NCI-H69 (cell line): ENCODE data around the gene PPP1R3G.

Experiments used
- DNase-seq: peaks from one replicate; lab custom pipeline; 2025; lab: John Stamatoyannopoulos, UW

PPP1R3G gene

DNA sequence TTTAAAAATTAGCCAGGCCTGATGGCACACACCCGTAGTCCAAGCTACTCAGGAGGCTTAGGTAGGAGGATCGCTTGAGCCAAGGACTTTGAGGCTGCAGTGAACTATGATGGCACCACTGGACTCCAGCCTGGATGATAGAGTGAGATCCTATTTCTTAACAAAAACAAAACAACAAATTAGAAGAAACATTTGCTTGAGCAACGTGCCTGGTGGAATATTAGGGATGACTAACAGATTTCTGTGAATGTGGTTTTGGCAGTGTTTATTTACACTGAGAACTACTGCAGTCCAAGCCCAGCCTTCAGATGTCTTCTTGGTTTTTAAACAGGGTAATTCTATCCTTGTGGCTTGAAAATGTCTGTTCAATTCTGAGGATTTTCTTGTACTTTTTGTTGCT is 9.2 kb downstream of the PPP1R3G start:
- DNase-seq: no peak

DNA sequence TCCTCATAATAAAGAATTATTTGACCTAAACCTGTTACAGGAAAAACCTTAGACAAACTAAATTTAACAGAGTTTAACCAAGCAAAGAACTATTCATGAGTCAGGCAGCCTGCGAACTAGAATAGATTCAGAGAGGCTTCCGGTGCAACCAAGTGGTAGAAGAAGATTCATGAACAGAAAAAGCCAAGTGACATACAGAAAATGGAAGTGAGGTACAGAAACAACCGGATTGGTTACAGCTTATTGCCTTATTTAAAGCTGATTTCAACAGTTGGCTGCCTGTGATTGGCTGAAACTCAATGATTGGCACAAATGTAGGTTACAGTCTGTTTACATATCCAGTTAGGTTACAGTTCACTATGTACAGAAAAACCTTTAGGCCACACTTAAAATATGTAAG is 10.1 kb downstream of the PPP1R3G start:
- no peak for DNase-seq

DNA sequence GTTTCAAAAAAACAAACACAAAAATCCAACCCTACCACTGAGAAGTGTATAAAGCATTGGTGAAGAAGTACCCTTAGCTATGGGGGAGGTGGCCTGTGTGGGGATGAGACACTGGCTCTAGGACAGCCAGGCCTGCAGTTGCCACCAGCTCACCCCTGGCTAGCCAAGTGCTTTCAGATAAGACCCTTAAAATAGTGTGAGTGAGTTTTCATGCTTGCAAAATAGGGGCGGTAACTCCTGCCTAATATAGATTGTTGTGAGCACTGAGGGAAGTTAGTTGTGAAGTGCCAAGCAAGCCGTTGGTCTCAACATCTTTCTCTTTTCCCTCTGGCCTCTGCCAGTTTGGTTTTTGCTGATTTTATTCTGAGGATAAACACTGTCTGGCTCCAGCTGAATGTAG is 11.3 kb downstream of the PPP1R3G start:
- no peak for DNase-seq

DNA sequence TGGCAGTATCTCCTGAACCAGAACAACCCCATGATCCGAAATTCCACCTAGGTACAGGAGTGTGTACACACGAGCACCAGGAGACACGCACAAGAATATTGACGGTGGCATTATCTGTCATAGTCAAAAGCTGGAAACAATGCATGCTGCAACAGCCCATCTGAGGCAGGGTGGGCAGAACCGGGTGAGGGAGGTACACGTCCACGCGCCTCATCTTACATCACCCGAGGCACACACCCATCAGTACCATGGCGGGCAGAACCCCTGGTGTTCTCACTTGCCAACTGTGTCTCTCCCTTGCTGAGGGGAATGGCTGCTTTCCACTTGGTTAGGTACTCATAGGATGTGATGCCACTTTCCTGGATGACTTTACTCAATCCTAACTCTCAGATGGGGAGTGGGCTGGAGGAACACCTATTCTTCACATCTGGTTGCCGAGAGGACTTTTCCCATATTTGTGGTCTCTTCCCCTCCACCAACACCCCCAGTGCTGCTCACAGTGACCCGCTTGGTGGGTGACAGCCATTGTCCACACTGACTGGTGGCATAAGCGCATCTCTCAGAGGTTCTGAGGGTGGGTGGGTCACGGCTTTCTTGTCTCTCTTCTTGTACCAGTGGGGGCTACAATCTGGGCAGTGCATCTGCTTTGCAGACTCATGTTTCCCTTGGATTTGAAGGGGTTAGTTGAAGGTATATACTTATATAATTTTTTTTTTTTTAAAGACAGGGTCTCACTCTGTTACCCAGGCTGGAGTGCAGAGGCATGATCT is 13.5 kb downstream of the PPP1R3G start:
- no peak for DNase-seq

DNA sequence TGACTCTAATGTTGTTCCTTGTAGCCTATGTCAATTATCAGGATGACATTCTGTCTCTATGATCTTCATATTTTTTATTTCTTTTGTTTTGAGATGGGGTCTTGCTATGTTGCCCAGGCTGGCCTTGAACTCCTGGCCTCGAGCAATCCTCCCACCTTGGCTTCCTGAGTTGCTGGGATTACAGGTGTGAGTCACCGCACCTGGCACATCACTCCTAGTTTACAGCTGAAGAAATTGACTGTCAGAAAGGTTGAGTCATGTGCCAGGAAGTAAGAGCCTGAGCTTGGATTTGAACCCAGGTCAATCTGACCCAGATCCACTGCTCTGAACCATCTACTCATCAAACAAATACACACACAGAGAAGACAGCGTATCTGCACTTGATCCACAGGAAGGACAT is 14.4 kb downstream of the PPP1R3G start:
- no peak for DNase-seq

DNA sequence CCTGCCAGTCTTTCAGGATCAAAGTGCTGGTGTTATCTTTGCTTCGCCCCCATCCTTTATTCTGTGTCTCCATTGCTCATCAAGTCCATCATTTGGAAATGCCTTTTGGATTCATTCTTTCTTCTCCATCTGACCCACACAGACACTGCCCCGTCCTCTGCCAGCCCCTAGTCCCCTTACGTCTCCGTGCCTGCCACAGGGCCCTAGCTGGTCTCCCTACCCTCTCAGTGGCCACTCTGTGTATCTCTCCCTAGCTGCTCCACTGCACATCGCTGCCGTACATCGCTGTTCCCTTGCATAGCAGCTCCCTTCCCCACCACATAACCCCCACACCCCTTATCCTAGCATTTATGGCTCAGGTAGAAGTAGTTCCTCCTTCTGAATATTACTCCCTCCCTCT is 15.7 kb downstream of the PPP1R3G start:
- DNase-seq: no peak

DNA sequence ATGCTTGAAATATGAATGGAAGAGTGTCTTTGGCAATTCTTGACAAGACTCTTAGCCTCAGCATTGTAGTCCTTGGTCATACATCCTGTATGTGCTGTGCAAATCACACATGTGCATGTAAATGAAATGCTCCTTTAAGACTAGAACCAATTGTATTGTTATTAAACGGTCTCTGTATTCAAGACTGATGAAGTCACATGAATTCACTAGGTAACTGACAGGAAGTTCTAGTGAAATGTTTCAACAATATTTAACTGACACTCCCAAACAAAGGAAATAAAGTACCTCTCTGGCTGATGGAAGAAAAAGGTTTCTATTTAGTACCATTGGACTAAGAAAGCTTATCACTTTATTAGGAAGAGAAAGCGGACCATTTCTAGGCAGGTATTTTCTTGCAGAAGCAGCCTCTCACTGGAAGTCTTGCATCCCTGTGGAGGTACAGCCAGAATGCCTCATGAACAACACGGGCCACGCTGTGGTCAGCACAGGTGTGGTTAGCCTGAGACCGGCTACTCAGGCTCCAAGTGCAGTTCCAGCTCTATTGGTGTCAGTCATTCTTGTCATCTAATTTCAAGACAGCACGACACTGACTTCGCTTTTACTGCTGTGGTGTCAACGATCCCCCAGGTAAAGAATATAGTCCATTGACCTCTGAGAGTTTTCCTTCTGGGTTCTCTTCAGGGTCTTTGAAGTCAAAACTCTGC is 17.3 kb downstream of the PPP1R3G start:
- no peak for DNase-seq

DNA sequence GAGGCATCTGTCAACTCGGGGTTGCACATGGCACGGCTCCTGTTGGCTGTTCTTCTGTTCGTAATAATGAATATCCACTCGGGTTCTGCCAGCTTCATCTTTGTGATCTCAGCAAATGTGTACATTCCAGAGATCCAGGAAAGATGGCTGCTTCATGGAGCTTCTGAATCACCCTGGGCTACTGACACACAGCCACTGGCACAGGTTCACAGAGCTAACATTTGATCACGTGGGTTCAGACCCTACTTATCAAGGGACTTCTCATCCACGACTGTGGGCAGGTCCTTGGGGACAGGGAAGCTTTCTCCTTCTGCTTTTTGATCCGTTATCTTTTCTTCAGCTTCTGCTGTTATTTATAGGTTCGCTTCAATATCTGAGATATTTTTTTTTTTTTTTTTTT is 18.1 kb downstream of the PPP1R3G start:
- no peak for DNase-seq

DNA sequence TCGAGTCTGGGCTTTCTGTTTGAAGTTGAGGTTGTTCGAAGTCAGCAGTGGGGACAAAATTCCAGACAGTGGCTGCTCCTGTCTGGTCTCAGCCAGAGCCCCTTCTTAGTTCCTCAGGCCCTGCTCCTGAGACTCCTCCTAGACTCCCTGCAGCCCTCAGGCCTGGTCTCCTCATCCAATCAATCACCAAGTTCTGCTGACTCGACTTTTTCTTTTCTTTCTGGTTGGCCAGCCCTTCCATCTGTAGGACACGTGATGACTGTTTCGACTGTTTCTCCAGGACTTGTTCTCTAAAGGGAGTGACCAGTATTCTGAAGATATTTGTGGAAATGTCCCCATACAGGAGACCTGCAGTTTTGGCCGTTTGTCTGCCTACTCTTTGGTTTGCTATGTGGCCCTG is 19.5 kb downstream of the PPP1R3G start:
- DNase-seq: no peak

DNA sequence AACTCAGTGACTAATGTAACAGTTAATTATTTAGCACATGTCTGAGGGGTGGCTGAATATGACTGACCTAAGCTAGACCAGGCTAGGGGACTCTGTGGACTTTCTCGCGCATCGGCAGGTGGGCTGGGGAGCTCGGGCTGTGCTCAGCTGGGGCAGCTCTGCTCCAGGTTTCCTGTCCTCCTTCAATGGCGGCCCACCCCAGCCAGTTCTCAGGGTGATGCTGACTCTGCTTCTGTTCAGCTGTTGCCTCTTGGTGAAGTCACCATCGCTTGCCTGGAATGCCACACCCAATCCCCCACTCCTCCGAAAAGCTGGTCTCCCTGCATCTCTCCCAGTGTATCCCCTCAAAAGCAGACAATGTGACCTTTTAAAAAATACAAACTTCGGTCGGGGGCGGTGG is 20.0 kb downstream of the PPP1R3G start:
- no peak for DNase-seq

DNA sequence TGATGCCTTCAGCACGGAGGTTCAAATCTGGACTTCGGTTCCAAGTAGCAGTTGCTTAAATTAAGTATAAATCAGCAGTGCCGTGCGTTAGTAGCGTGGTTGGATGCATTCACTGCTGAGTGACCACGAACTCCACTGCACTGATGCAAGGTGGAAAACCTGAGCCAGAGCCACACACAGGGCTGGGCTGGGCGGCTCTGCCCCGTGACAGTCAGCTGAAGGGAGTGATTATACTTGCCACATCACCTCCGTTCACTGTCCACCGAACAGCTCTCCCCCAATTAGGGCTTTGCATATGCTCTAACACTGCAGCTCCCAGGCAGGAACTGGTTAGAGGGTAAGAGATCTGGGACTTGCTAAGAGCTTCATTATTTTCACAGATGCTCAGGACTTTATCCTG is 22.2 kb downstream of the PPP1R3G start:
- DNase-seq: no peak

DNA sequence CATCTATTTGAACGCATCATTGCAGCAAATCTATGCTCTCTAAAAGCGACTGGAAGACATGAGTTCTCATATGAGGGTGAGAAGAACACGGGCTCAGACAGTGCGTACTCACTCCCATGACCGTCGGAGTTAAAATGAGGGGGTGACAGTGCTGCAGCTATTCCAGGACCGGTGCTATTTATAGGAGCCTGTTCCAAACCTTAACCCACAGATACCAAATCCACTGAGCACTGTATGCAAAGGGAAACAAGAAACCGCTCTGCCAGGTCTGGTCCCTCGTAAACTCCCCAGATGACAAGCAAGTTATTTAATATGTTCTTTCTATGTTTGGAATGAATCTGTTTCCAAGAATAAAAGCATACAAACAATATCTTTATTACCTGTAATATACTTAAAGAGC is 22.9 kb downstream of the PPP1R3G start:
- no peak for DNase-seq

DNA sequence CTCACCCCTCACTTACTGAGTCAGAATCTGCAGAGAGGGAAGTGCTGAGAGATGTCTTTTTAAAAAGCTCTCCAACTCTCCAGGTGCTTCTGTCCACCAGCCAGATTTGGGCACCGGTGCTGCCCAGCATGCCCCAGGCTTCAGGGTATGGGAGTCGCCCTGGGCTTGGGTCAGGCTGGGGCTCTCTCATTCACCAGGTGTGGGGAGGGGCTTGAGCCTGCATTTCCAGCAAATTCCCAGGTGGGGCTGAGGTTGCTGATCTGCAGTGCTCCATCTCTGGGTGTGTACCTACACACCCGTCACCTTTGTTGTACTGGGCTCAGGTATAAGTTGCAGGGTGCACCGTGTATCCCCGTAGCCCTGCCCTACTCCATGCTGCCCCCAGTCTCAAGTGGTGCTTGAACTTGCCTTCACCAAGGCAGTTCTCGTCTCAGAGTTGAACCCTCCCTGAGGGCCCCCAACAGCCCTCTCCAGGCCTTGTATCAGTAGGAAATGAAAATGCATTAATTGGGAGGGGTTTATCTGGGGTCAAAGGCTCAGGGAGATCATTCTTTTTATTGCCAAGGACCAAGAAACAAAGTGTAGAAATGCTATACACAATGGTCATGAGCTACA is 23.5 kb downstream of the PPP1R3G start:
- peak; percentile 69 for DNase-seq

DNA sequence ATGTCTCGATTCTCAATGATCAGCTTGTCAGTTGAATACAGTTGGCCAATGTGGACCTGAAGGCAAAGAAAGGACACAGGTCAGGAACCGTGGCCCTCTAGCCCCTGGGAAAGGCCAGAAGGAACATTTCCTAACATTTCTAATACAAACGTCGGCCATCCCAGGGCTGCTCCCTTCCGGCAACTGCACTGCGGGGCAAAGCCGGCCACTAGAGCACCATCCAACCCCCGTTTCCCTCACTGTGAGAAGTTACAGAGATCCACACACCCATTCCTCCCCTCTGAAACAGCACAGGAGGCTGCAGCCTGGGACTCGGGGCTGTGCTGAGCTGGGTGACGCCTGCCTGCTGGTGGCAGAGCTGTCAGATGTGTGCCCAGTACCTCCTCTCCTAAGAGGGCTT is 24.3 kb downstream of the PPP1R3G start:
- no peak for DNase-seq

DNA sequence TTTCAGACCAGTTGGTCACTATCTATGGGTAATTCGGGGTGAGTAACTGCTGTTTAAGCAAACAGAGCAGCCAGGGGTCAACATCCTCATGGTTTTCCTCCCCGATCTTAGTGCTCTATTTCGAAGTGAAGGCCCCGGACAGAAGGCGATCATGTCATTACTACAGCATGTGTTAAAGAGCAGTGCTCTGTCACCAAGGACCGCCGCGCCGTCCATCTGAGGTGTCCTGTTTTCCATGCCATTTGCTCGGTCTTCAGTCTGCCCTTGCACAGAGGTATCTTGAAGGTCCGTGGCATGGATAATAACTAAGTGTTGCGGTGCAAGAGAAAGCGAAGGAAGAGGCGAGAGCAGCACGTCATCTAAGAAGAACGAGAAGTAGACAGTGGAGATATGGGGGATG is 25.1 kb downstream of the PPP1R3G start:
- DNase-seq: no peak

DNA sequence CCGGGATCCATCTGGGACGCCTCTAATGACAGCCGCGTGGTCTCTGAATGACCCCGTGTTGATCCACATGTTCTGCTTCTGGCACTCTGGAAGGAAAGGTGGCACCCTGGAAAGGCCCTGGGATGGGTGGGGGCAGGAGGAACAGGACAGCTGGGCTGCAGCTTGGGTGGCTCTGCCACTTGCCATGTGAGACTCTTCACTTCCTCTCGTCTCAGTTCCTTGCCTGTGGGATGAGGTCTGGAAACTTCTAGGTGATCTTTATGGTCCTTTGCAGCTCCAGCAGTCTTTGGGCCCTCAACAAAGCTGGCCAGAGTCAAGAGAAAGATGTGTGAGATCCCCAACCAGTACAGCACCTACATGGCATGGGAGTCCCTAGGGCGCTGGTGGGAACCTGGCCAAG is 26.5 kb downstream of the PPP1R3G start:
- DNase-seq: no peak

DNA sequence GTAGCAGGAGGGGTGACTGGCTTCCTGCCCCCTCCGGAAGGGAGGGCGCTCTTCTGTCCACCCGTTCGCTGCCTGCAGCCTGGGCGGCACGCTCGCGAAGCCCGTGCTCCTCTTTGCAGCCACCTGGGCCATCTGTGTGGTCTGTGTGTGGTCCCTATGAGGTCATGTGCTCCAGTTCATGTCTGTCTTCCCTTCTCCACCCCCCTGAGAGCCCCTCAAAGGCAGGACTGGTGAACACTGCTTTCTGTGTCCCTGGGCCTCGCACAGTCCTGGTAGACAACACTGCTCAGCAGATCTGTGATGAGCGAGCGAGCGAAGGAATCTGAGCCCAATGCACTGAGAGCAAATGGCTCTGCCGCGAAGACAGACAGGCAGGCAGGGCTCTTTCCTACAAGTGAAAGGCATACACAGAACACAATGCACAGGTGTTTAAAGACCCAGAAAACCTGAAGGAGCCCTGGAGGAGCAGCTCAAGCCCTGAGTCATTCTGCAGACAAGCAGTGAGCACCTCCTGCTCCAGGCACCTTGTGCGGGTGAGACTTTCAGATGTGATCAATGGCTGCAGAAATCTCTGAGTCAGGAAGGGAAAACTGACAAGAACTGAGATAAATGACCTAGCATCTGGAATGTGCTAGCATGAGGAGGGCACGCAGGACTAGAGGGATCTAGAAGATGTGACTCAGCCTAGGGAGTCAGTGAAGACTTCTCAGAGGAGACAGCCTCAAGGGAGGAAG is 27.1 kb downstream of the PPP1R3G start:
- no peak for DNase-seq

DNA sequence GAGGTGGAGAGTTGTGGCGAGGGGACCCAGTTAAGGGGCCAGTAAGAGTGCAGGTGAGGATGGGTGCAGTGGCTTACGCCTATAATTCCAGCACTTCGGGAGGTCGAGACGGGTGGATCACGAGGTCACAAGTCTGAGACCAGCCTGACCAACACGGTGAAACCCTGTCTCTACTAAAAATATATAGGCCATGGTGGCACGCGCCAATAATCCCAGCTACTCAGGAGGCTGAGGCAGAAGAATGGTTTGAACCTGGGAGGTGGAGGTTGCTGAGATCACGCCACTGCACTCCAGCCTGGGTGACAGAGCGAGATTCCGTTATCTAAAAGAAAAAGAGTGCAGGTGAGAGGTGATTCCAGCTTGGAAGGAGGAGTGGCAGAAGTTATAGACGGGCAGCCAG is 28.0 kb downstream of the PPP1R3G start:
- DNase-seq: no peak

DNA sequence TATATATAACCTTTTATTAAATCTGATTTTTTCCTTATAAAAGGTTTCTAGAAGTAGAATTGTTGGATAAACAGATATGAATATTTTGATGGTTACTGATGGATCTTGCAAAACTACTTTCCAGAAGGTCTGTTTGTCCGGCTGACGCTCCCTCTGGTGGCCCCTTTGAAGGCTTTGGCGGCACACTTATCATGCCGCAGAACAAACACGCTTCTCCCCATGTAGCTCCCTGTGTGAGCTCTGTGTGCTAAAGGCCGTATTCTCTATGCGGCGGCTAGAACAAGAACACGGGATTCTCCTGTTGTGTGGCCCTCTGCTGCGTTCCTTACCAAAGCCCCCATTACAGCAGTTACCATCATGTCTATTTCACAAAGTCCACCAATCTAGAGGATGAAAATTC is 30.0 kb downstream of the PPP1R3G start:
- peak; percentile 21 for DNase-seq

DNA sequence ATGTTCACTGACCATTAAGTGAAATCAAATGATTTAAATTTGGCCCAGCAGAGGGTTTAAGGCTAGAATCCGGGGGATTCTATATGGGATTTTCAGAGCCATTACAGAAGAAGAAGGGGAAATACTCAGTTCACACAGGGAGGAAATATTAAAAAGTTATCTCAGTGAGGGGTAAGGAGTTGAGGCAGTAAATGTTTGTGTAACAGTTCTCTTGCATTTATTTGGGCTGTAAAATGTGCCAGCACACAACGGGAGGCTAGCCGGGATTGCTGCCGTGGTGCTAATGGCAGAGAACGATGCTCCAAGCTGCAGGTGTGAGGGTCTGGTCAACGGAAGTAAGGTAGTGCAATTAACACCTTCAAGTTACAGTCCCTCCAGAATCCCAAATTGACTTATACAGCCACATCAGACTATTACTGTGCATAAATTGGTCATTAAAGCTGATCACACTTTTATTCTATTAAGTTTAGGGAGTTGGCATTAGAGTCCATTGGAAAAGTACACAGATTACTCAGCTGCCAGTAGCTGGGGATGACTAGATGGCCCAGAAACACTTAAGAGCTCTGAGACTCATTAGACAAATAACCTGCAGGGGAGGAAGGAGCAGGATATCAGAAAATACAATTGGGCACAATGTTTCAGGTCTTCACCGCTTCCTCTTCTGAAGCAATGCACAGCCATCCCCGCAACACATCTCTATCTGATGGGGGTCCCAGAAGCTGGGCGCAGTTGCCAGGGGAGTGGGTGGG is 31.3 kb downstream of the PPP1R3G start:
- peak; percentile 29 for DNase-seq

DNA sequence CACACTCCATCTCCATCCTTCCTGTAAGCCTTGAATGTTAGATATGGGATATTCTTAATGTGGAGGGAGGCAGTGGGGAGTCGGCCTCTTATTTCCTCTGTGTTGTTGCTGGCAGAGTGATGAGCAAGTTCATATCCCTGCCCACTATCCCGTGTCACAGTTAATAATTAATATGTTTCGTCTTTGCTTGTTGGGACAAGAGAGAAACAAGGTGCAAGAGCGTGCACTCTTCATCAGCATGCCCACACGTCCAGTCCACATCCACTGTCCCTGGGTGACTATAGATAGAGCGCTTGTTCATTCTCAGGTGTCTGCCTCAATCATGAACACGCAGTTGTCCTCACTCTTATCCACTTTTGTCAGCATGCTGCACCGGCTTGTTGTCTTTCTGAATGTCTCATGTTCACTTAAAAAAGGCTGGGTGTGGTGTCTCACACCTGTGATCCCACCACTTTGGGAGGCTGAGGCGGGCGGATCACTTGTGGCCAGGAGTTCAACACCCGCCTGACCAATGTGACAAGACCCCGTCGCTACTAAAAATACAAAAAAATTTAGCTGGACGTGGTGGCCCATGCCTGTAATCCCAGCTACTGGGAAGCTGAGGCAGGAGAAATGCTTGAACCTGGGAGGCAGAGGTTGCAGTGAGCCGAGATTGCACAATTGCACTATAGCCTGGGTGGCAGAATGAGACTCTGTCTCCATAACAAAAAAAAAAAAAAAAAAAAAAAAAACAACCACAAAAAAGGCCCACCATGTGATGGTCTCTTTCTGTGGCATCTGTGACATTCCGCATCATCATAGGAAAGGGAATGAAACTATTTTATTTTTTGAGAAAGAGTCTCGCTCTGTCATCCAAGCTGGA is 34.2 kb downstream of the PPP1R3G start:
- no peak for DNase-seq
